Measurements from ENCODE around the gene ZBTB16.

DNA sequence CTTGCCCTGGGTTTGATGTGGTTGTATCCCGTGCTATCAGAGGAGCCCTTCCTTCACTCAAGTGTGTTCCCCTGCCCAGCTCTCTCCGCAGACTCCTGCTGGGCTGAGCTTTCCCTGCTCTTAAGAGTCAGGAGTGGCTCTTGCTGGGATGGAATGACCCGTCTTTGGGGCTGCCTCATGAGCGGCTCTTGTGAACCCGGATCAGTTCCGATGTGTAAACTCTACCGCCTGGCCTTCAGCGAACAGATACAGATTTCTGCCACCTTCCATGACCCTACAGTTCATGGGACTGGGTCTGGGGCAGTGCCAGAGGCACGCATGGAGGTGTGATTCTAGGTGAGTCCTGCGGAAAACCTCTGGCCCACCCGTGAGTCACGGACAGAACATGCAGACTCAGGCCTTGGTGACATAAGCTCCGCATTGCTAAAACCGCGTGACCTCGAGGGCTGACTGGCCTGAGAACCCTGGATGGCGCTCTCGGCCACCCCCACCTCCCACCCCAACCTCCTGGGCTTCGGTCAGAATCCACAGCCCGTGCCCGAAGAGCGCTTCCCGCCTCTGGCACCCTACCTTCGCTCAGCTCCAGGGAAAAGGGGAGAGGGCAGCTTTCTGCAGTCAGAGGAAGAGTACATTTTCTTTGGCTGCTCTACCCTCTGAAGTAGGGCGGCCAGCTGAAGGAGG lies 1.3 kb upstream of the ZBTB16 start:
- TF ChIP-seq CTCF (IDR thresholded peaks at IDR 0.05) (no peak), POLR2A (IDR thresholded peaks at IDR 0.05) (peak in 1 of 2 donors; percentile 60)

All from adrenal gland (tissue), 5 donors.